SK-N-SH (cell line): ENCODE results near the gene MEGF10.

Source experiments
- FOXJ3 ChIP-seq: sonication (generic); formaldehyde crosslinking; IDR thresholded peaks from 2 replicates; pipeline ENCODE4 v1.5.1; 2020; ENCODE audit warnings: mild to moderate bottlenecking, missing genetic modification reagents
- GABPA ChIP-seq: IDR thresholded peaks from 2 replicates; pipeline ENCODE4 v1.4.0; 2012; ENCODE audit warnings: low read depth, mild to moderate bottlenecking
- MXI1 ChIP-seq: IDR thresholded peaks from 2 replicates; pipeline ENCODE4 v1.6.1; 2012; ENCODE audit warnings: mild to moderate bottlenecking, low read depth, low read length, improper control_type of control experiment
- REST ChIP-seq: IDR thresholded peaks from 2 replicates; pipeline ENCODE4 v1.6.1; 2012; ENCODE audit warnings: mild to moderate bottlenecking, low read depth, low read length, moderate library complexity
- TEAD4 ChIP-seq: IDR thresholded peaks from 2 replicates; pipeline ENCODE4 v1.4.0; 2012; ENCODE audit warnings: mild to moderate bottlenecking, borderline replicate concordance; ENCODE audit not compliant: insufficient read depth
- TF ChIP-seq, protein P1 (sequence below): fragments of 200-600 bp; sonication (generic); IDR thresholded peaks from 2 replicates; pipeline ENCODE4 v1.6.1; 2017; ENCODE audit warnings: antibody characterized with exemption, mild to moderate bottlenecking, moderate library complexity
- TF ChIP-seq, protein P2 (sequence below): IDR thresholded peaks from 2 replicates; pipeline ENCODE4 v1.4.0; 2012; ENCODE audit warnings: low read depth, borderline replicate concordance

GRCh38 chr5:127331890-127332649 lies 41.5 kb downstream of the MEGF10 start:
- TF ChIP-seq GABPA (no peak), REST (no peak), FOXJ3 (CRISPR knock-in tag) (no peak), TEAD4 (no peak), MXI1 (no peak)
- TF ChIP-seq, protein P1, sequence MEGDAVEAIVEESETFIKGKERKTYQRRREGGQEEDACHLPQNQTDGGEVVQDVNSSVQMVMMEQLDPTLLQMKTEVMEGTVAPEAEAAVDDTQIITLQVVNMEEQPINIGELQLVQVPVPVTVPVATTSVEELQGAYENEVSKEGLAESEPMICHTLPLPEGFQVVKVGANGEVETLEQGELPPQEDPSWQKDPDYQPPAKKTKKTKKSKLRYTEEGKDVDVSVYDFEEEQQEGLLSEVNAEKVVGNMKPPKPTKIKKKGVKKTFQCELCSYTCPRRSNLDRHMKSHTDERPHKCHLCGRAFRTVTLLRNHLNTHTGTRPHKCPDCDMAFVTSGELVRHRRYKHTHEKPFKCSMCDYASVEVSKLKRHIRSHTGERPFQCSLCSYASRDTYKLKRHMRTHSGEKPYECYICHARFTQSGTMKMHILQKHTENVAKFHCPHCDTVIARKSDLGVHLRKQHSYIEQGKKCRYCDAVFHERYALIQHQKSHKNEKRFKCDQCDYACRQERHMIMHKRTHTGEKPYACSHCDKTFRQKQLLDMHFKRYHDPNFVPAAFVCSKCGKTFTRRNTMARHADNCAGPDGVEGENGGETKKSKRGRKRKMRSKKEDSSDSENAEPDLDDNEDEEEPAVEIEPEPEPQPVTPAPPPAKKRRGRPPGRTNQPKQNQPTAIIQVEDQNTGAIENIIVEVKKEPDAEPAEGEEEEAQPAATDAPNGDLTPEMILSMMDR, result no peak
- TF ChIP-seq, protein P2, sequence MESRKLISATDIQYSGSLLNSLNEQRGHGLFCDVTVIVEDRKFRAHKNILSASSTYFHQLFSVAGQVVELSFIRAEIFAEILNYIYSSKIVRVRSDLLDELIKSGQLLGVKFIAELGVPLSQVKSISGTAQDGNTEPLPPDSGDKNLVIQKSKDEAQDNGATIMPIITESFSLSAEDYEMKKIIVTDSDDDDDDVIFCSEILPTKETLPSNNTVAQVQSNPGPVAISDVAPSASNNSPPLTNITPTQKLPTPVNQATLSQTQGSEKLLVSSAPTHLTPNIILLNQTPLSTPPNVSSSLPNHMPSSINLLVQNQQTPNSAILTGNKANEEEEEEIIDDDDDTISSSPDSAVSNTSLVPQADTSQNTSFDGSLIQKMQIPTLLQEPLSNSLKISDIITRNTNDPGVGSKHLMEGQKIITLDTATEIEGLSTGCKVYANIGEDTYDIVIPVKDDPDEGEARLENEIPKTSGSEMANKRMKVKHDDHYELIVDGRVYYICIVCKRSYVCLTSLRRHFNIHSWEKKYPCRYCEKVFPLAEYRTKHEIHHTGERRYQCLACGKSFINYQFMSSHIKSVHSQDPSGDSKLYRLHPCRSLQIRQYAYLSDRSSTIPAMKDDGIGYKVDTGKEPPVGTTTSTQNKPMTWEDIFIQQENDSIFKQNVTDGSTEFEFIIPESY, result no peak
